Loucy (cell line): ENCODE data around the gene HS3ST2.

Source experiments
- H2AFZ ChIP-seq: fragments of 200-600 bp; sonication (generic); 2 replicates; pipeline ENCODE4 v1.6.0; 2016; ENCODE audit warnings: antibody characterized with exemption, mild to moderate bottlenecking, low read length, moderate library complexity
- H3F3A ChIP-seq: fragments of 200-600 bp; 2 replicates; pipeline ENCODE4 v1.6.0; 2016; ENCODE audit warnings: antibody characterized with exemption, low read depth, mild to moderate bottlenecking
- H3K27me3 ChIP-seq: fragments of 200-600 bp; sonication (generic); 2 replicates; pipeline ENCODE4 v1.6.1; 2014; ENCODE audit warnings: low read length, mild to moderate bottlenecking; ENCODE audit not compliant: insufficient read depth, poor library complexity, severe bottlenecking
- H3K36me3 ChIP-seq: fragments of 200-600 bp; sonication (generic); 2 replicates; pipeline ENCODE4 v1.6.1; 2016; ENCODE audit warnings: low read length; ENCODE audit not compliant: insufficient read depth
- H3K4me1 ChIP-seq: fragments of 200-600 bp; sonication (generic); 2 replicates; pipeline ENCODE4 v1.5.1; 2014; ENCODE audit warnings: low read length, mild to moderate bottlenecking; ENCODE audit not compliant: insufficient read depth, poor library complexity, severe bottlenecking
- H3K4me2 ChIP-seq: fragments of 200-600 bp; sonication (generic); 2 replicates; pipeline ENCODE4 v1.6.0; 2014; ENCODE audit warnings: antibody characterized with exemption, low read length, low read depth, mild to moderate bottlenecking; ENCODE audit not compliant: poor library complexity, severe bottlenecking
- H3K4me3 ChIP-seq: fragments of 200-600 bp; sonication (generic); 2 replicates; pipeline ENCODE4 v1.5.1; 2014; ENCODE audit warnings: low read length, mild to moderate bottlenecking, mixed read lengths; ENCODE audit not compliant: poor library complexity, severe bottlenecking
- H3K79me2 ChIP-seq: fragments of 200-600 bp; sonication (generic); 2 replicates; pipeline ENCODE4 v1.6.1; 2014; ENCODE audit warnings: low read length; ENCODE audit not compliant: insufficient read depth
- H3K9ac ChIP-seq: fragments of 200-600 bp; sonication (generic); 2 replicates; pipeline ENCODE4 v1.6.0; 2014; ENCODE audit warnings: mild to moderate bottlenecking, low read depth, low read length, moderate library complexity; ENCODE audit not compliant: poor library complexity, severe bottlenecking
- H3K9me2 ChIP-seq: fragments of 200-600 bp; sonication (generic); replicated peaks from 2 replicates; pipeline ENCODE4 v1.6.1; 2016; ENCODE audit warnings: low read depth, low read length, mixed read lengths
- H3K9me3 ChIP-seq: fragments of 200-600 bp; sonication (generic); 2 replicates; pipeline ENCODE4 v1.6.1; 2014; ENCODE audit warnings: mild to moderate bottlenecking, antibody characterized with exemption, low read length, low read depth; ENCODE audit not compliant: insufficient read depth
- H4K20me1 ChIP-seq: fragments of 200-600 bp; sonication (generic); 2 replicates; pipeline ENCODE4 v1.6.0; 2014; ENCODE audit warnings: antibody characterized with exemption, low read length, mild to moderate bottlenecking; ENCODE audit not compliant: insufficient read depth, poor library complexity, severe bottlenecking
- CTCF ChIP-seq: fragments of 200-600 bp; sonication (generic); conservative IDR thresholded peaks from 2 replicates; pipeline ENCODE4 v1.5.1; 2014; ENCODE audit warnings: mild to moderate bottlenecking, antibody characterized with exemption, low read length
- EZH2phosphoT487 ChIP-seq: fragments of 200-600 bp; IDR thresholded peaks from 2 replicates; pipeline ENCODE4 v1.6.1; 2018; ENCODE audit warnings: antibody characterized with exemption, mild to moderate bottlenecking, moderate library complexity, borderline replicate concordance

HS3ST2 gene

GRCh38 chr16:22882981-22883380 lies 69.0 kb downstream of the HS3ST2 start:
- no peaks in the 10 kb centered on the region for H3K79me2 ChIP-seq
- H3K4me2 ChIP-seq, result no peak overlapping the region
- H3K4me1 ChIP-seq, result no peaks in the 10 kb centered on the region
- no peak overlapping the region for H3K4me3 ChIP-seq
- no peak overlapping the region for H3K9ac ChIP-seq
- H3K9me2 ChIP-seq, result no peaks in the 10 kb centered on the region
- TF ChIP-seq CTCF (no peak), EZH2phosphoT487 (no peak)
- no peak overlapping the region for H2AFZ ChIP-seq
- no peaks in the 10 kb centered on the region for H3F3A ChIP-seq
- no peaks in the 10 kb centered on the region for H3K9me3 ChIP-seq
- H4K20me1 ChIP-seq, result no peaks in the 10 kb centered on the region
- H3K27me3 ChIP-seq, result no peaks in the 10 kb centered on the region
- no peaks in the 10 kb centered on the region for H3K36me3 ChIP-seq

GRCh38 chr16:22885951-22886350 lies 72.0 kb downstream of the HS3ST2 start:
- H3K9me2 ChIP-seq, result no peaks in the 10 kb centered on the region
- H3K9ac ChIP-seq, result no peak overlapping the region
- no peaks in the 10 kb centered on the region for H3K4me1 ChIP-seq
- H3F3A ChIP-seq, result no peaks in the 10 kb centered on the region
- H3K4me2 ChIP-seq, result no peak overlapping the region
- no peaks in the 10 kb centered on the region for H3K9me3 ChIP-seq
- TF ChIP-seq CTCF (no peak), EZH2phosphoT487 (no peak)
- H4K20me1 ChIP-seq, result no peaks in the 10 kb centered on the region
- H3K36me3 ChIP-seq, result no peaks in the 10 kb centered on the region
- H3K79me2 ChIP-seq, result no peaks in the 10 kb centered on the region
- H2AFZ ChIP-seq, result no peak overlapping the region
- no peak overlapping the region for H3K4me3 ChIP-seq
- H3K27me3 ChIP-seq, result no peaks in the 10 kb centered on the region

- no peaks in the 10 kb centered on the region for H3F3A ChIP-seq
- H3K4me2 ChIP-seq, result no peak overlapping the region
- H3K9ac ChIP-seq, result no peak overlapping the region
- no peak overlapping the region for H2AFZ ChIP-seq
- H3K9me2 ChIP-seq, result no peaks in the 10 kb centered on the region
- H3K4me3 ChIP-seq, result no peak overlapping the region
- no peaks in the 10 kb centered on the region for H3K9me3 ChIP-seq
- no peaks in the 10 kb centered on the region for H3K27me3 ChIP-seq
- H3K4me1 ChIP-seq, result no peaks in the 10 kb centered on the region
- H3K36me3 ChIP-seq, result no peaks in the 10 kb centered on the region
- H3K79me2 ChIP-seq, result no peaks in the 10 kb centered on the region
- TF ChIP-seq CTCF (no peak), EZH2phosphoT487 (no peak)
- no peaks in the 10 kb centered on the region for H4K20me1 ChIP-seq
Observed at GRCh38 chr16:22886927-22887326, 73.0 kb downstream of the HS3ST2 start.
